ENCODE data around the gene LGALS3BP. TPM values are rescaled to one million over a fixed set of nuclear protein-coding genes. Genes with fewer than 3 reads are reported as not detected.
A peak's percentile ranks its signal among the peaks of the same experiment; 100 is the strongest.

LGALS3BP gene
- total and polyA plus RNA-seq, 2 of the 13 experiments (the other 11 are each of a cell fraction or from before 2014, with no cell fraction given), result 137 to 332 TPM

DNA sequence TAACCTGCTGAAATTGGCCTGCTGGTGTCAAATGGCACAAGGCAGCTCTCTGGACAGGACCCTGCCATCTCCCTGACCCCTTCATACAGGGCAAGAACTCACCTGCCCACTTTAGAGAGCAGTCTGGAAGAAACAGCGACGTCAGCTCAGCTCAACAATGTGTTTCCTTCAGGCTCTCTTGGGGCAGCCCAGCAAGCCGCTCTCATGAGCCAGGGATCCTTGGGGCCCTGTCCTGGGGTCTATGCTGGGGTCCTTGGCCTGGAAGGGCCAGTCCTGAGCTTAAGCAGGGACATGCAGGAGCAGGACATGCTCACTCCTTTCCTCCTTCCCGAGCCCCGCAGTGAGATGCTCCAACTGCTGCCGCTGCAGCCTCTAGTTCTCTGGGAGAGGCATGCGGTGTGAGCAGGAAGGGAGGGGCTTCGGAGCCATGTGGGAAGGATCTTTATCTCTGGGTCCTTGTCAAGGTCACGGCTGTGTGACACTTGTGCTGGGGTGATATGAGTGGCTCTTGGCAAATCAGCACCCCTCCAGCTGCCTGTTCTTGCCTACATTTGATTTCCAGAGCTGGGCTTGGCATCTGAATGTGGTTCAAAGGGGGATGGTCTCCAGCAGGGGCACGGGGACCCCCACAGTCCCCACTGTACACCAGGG is 47.7 kb upstream of the LGALS3BP start (continued):
- TF ChIP-seq, protein P1, sequence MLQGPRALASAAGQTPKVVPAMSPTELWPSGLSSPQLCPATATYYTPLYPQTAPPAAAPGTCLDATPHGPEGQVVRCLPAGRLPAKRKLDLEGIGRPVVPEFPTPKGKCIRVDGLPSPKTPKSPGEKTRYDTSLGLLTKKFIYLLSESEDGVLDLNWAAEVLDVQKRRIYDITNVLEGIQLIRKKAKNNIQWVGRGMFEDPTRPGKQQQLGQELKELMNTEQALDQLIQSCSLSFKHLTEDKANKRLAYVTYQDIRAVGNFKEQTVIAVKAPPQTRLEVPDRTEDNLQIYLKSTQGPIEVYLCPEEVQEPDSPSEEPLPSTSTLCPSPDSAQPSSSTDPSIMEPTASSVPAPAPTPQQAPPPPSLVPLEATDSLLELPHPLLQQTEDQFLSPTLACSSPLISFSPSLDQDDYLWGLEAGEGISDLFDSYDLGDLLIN (CRISPR knock-in tag; IDR thresholded peaks at IDR 0.05; ENCODE audit: borderline replicate concordance), result no peak
- TF ChIP-seq ZNF160 (CRISPR knock-in tag; IDR thresholded peaks at IDR 0.05) (no peak), AKAP8 (CRISPR knock-in tag; IDR thresholded peaks at IDR 0.05) (no peak), PPARG (CRISPR knock-in tag; conservative IDR thresholded peaks at IDR 0.05) (no peak; the same call in 1 of the 2 replicates), ZNF10 (CRISPR knock-in tag; IDR thresholded peaks at IDR 0.05; ENCODE audit: borderline replicate concordance, low read depth) (no peak), MTF2 (CRISPR knock-in tag; IDR thresholded peaks at IDR 0.05; ENCODE audit: borderline replicate concordance) (no peak), MAFG (CRISPR knock-in tag; IDR thresholded peaks at IDR 0.05) (no peak), ISX (CRISPR knock-in tag; conservative IDR thresholded peaks at IDR 0.05) (no peak), ZFP41 (CRISPR knock-in tag; IDR thresholded peaks at IDR 0.05; ENCODE audit: borderline replicate concordance) (no peak), NONO (IDR thresholded peaks at IDR 0.05) (no peak), NONO (CRISPR knock-in tag; conservative IDR thresholded peaks at IDR 0.05) (peak; percentile 58; the same call in 1 of the 2 replicates), NFE2 (CRISPR knock-in tag; IDR thresholded peaks at IDR 0.05) (no peak), CCDC6 (CRISPR knock-in tag; IDR thresholded peaks at IDR 0.05) (no peak), MIXL1 (CRISPR knock-in tag; IDR thresholded peaks at IDR 0.05) (peak; percentile 70; the same call in 1 of the 2 replicates), ZNF543 (CRISPR knock-in tag; IDR thresholded peaks at IDR 0.05) (no peak)
- TF ChIP-seq, protein P2, sequence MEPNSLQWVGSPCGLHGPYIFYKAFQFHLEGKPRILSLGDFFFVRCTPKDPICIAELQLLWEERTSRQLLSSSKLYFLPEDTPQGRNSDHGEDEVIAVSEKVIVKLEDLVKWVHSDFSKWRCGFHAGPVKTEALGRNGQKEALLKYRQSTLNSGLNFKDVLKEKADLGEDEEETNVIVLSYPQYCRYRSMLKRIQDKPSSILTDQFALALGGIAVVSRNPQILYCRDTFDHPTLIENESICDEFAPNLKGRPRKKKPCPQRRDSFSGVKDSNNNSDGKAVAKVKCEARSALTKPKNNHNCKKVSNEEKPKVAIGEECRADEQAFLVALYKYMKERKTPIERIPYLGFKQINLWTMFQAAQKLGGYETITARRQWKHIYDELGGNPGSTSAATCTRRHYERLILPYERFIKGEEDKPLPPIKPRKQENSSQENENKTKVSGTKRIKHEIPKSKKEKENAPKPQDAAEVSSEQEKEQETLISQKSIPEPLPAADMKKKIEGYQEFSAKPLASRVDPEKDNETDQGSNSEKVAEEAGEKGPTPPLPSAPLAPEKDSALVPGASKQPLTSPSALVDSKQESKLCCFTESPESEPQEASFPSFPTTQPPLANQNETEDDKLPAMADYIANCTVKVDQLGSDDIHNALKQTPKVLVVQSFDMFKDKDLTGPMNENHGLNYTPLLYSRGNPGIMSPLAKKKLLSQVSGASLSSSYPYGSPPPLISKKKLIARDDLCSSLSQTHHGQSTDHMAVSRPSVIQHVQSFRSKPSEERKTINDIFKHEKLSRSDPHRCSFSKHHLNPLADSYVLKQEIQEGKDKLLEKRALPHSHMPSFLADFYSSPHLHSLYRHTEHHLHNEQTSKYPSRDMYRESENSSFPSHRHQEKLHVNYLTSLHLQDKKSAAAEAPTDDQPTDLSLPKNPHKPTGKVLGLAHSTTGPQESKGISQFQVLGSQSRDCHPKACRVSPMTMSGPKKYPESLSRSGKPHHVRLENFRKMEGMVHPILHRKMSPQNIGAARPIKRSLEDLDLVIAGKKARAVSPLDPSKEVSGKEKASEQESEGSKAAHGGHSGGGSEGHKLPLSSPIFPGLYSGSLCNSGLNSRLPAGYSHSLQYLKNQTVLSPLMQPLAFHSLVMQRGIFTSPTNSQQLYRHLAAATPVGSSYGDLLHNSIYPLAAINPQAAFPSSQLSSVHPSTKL (CRISPR knock-in tag; IDR thresholded peaks at IDR 0.05), result peak; percentile 67
- TF ChIP-seq, protein P3, sequence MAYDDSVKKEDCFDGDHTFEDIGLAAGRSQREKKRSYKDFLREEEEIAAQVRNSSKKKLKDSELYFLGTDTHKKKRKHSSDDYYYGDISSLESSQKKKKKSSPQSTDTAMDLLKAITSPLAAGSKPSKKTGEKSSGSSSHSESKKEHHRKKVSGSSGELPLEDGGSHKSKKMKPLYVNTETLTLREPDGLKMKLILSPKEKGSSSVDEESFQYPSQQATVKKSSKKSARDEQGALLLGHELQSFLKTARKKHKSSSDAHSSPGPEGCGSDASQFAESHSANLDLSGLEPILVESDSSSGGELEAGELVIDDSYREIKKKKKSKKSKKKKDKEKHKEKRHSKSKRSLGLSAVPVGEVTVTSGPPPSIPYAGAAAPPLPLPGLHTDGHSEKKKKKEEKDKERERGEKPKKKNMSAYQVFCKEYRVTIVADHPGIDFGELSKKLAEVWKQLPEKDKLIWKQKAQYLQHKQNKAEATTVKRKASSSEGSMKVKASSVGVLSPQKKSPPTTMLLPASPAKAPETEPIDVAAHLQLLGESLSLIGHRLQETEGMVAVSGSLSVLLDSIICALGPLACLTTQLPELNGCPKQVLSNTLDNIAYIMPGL (CRISPR knock-in tag; IDR thresholded peaks at IDR 0.05; ENCODE audit: borderline replicate concordance in 1 of 2, low read depth in 1 of 2), result peak in 1 of 2 experiments; percentile 53; a peak in 2 of 4 replicates
- TF ChIP-seq, protein P4, sequence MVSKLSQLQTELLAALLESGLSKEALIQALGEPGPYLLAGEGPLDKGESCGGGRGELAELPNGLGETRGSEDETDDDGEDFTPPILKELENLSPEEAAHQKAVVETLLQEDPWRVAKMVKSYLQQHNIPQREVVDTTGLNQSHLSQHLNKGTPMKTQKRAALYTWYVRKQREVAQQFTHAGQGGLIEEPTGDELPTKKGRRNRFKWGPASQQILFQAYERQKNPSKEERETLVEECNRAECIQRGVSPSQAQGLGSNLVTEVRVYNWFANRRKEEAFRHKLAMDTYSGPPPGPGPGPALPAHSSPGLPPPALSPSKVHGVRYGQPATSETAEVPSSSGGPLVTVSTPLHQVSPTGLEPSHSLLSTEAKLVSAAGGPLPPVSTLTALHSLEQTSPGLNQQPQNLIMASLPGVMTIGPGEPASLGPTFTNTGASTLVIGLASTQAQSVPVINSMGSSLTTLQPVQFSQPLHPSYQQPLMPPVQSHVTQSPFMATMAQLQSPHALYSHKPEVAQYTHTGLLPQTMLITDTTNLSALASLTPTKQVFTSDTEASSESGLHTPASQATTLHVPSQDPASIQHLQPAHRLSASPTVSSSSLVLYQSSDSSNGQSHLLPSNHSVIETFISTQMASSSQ (IDR thresholded peaks at IDR 0.05; ENCODE audit: low read depth), result peak; percentile 54; the same call in 1 of the 2 replicates
- TF ChIP-seq, protein P4 (CRISPR knock-in tag; IDR thresholded peaks at IDR 0.05; ENCODE audit: borderline replicate concordance), result no peak

Data from HepG2 (cell line).